GM21717 (cell line): ENCODE data around the gene UBE3D.
"Not testable (repeated sequence)": the region's sequence is repeated elsewhere in the genome, so short reads cannot be mapped to it uniquely, and the experiment has no call there.

ENCODE experiments used
- ATAC-seq: cut with Tn5 transposase; IDR thresholded peaks from one replicate; pipeline ENCODE4 v1.9.1; 2021; ENCODE audit warnings: mild to moderate bottlenecking, moderate library complexity; ENCODE audit not compliant: unreplicated experiment

Gene UBE3D

GRCh38 chr6:82978362-82978945, 87.2 kb downstream of the UBE3D start:
- ATAC-seq, result no peak

- ATAC-seq, result no peak
Measured at GRCh38 chr6:82976179-82976578, 89.5 kb downstream of the UBE3D start.

- no peak for ATAC-seq
Measured at GRCh38 chr6:82971877-82972460, 93.7 kb downstream of the UBE3D start.

- no peak for ATAC-seq
Measured at GRCh38 chr6:82970839-82971238, 94.8 kb downstream of the UBE3D start.

GRCh38 chr6:82968708-82969107, 96.9 kb downstream of the UBE3D start:
- no peak for ATAC-seq

GRCh38 chr6:82963191-82963925, 102.3 kb downstream of the UBE3D start:
- ATAC-seq, result no peak

- no peak for ATAC-seq
Measured at GRCh38 chr6:82959385-82959941, 106.2 kb downstream of the UBE3D start.

GRCh38 chr6:82958551-82958950, 107.1 kb downstream of the UBE3D start:
- no peak for ATAC-seq

GRCh38 chr6:82957868-82958245, 107.8 kb downstream of the UBE3D start:
- ATAC-seq, result no peak

- ATAC-seq, result no peak
Measured at GRCh38 chr6:82957171-82957867, 108.3 kb downstream of the UBE3D start.

GRCh38 chr6:82955841-82956240, 109.8 kb downstream of the UBE3D start:
- ATAC-seq, result no peak

- ATAC-seq, result peak; percentile 88
Measured at GRCh38 chr6:82954937-82955577, 110.6 kb downstream of the UBE3D start.

GRCh38 chr6:82954356-82954755, 111.3 kb downstream of the UBE3D start:
- ATAC-seq, result no peak

GRCh38 chr6:82953871-82954270, 111.8 kb downstream of the UBE3D start:
- no peak for ATAC-seq

GRCh38 chr6:82951935-82952334, 113.7 kb downstream of the UBE3D start:
- ATAC-seq, result no peak

GRCh38 chr6:82951389-82951788, 114.3 kb downstream of the UBE3D start:
- ATAC-seq, result no peak

- ATAC-seq, result not testable (repeated sequence)
Measured at GRCh38 chr6:82930915-82931314, 134.7 kb downstream of the UBE3D start.

- no peak for ATAC-seq
Measured at GRCh38 chr6:82924799-82925535, 140.7 kb downstream of the UBE3D start.

- ATAC-seq, result no peak
Measured at GRCh38 chr6:82921258-82921657, 144.4 kb downstream of the UBE3D start.

- no peak for ATAC-seq
Measured at GRCh38 chr6:82917346-82918064, 148.1 kb downstream of the UBE3D start.
